BLaER1 (cell line): ENCODE results near the gene COL20A1.
A peak's percentile ranks its signal among the peaks of the same experiment; 100 is the strongest.

Experiments used
- H3K27ac ChIP-seq: shearing (Covaris generic); formaldehyde crosslinking; 2 replicates; pipeline ENCODE4 v1.8.1; 2022
- H3K27me3 ChIP-seq: shearing (Covaris generic); formaldehyde crosslinking; 2 replicates; pipeline ENCODE4 v1.8.1; 2022
- H3K36me3 ChIP-seq: shearing (Covaris generic); formaldehyde crosslinking; 2 replicates; pipeline ENCODE4 v1.8.1; 2022
- H3K4me1 ChIP-seq: shearing (Covaris generic); formaldehyde crosslinking; 2 replicates; pipeline ENCODE4 v1.8.1; 2022
- H3K4me2 ChIP-seq: shearing (Covaris generic); formaldehyde crosslinking; 2 replicates; pipeline ENCODE4 v1.8.1; 2022
- H3K4me3 ChIP-seq: shearing (Covaris generic); formaldehyde crosslinking; 2 replicates; pipeline ENCODE4 v1.8.1; 2022
- H3K9ac ChIP-seq: shearing (Covaris generic); formaldehyde crosslinking; 2 replicates; pipeline ENCODE4 v1.8.1; 2022
- H3K9me3 ChIP-seq: shearing (Covaris generic); formaldehyde crosslinking; 2 replicates; pipeline ENCODE4 v1.8.1; 2022
- H4K20me1 ChIP-seq: shearing (Covaris generic); formaldehyde crosslinking; 2 replicates; pipeline ENCODE4 v1.8.1; 2022
- Cebpa-rat ChIP-seq: shearing (Covaris generic); IDR thresholded peaks from 2 replicates; pipeline ENCODE4 v1.8.1; 2022

COL20A1 gene

DNA sequence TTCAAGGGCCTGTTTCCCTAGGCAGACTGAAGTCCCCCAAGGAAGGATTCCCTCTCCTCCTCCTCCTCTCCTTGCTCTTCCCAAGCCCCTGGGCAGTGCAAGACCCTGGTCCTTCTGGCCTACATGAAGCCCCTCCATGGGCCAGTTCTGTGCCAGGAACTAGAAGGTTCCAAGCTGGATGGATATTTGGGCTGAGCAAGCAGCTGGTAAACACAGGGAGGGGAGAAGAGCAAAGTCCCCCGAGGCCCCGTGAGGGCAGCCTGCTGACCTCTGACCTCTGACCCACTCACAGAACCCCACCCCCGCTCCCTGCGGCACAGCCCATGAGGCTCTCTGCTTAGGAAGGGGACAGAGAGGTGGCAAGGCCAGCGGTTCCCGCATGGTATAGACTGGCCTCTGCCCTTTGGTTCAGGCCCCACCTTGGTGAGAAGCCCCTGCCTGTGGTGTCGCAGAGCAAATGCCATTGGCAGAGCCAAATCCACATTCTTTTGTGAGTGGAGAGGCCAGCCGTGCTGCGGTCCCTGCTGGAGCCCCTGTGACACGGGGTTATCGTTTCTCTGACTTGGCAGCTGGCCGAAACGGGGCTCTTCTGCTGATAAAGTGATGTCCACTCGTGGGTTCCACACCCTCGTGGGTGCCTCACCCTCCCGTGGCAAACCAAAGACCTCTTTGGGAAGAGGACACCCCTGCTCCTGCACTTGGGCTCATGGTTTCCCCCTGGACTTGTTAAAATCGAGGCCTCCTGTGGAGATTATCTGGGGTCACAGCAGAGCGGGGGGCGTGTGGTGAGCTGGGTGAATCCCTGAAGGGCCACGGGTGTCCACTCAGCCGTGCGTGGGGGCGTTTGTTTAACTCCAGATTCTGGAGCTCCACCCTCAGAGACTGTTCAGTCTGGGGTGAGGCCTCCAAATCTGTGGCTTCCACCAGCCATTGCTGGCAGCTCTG lies 70.3 kb downstream of the COL20A1 start:
- no peaks in the 10 kb centered on the region for H3K9me3 ChIP-seq
- no peak for TF ChIP-seq Cebpa-rat
- no peak overlapping the region for H3K9ac ChIP-seq
- H3K36me3 ChIP-seq: no peaks in the 10 kb centered on the region
- H3K4me3 ChIP-seq: no peak overlapping the region
- H4K20me1 ChIP-seq: peaks cover 20% of the 10 kb centered on the region; the same call in 1 of the 2 replicates
- no peak overlapping the region for H3K27ac ChIP-seq
- no peak overlapping the region for H3K4me2 ChIP-seq
- H3K27me3 ChIP-seq: peaks cover 60% of the 10 kb centered on the region
- H3K4me1 ChIP-seq: peaks cover 31% of the 10 kb centered on the region

GRCh38 chr20:63363981-63364561 lies 71.1 kb downstream of the COL20A1 start:
- no peak overlapping the region for H3K27ac ChIP-seq
- no peaks in the 10 kb centered on the region for H3K36me3 ChIP-seq
- peaks cover 12% of the 10 kb centered on the region; the same call in 1 of the 2 replicates for H4K20me1 ChIP-seq
- H3K4me2 ChIP-seq: no peak overlapping the region
- H3K9ac ChIP-seq: no peak overlapping the region
- H3K27me3 ChIP-seq: peaks cover 52% of the 10 kb centered on the region
- peaks cover 31% of the 10 kb centered on the region for H3K4me1 ChIP-seq
- H3K9me3 ChIP-seq: no peaks in the 10 kb centered on the region
- TF ChIP-seq Cebpa-rat: no peak
- H3K4me3 ChIP-seq: no peak overlapping the region

GRCh38 chr20:63364801-63365585 lies 72.0 kb downstream of the COL20A1 start:
- no peak overlapping the region for H3K4me3 ChIP-seq
- TF ChIP-seq Cebpa-rat: no peak
- no peak overlapping the region for H3K9ac ChIP-seq
- peaks cover 43% of the 10 kb centered on the region for H3K27me3 ChIP-seq
- peak overlapping the region; percentile 29 for H3K4me2 ChIP-seq
- peaks cover 11% of the 10 kb centered on the region; the same call in 1 of the 2 replicates for H4K20me1 ChIP-seq
- no peaks in the 10 kb centered on the region for H3K9me3 ChIP-seq
- no peaks in the 10 kb centered on the region for H3K36me3 ChIP-seq
- H3K27ac ChIP-seq: no peak overlapping the region
- H3K4me1 ChIP-seq: peaks cover 31% of the 10 kb centered on the region

- H3K9ac ChIP-seq: no peak overlapping the region
- peaks cover 38% of the 10 kb centered on the region for H3K27me3 ChIP-seq
- H3K4me2 ChIP-seq: peak overlapping the region; percentile 29; the same call in 1 of the 2 replicates
- H3K9me3 ChIP-seq: no peaks in the 10 kb centered on the region
- no peak overlapping the region for H3K27ac ChIP-seq
- H3K4me3 ChIP-seq: no peak overlapping the region
- H3K4me1 ChIP-seq: peaks cover 36% of the 10 kb centered on the region
- TF ChIP-seq Cebpa-rat: no peak
- no peaks in the 10 kb centered on the region for H3K36me3 ChIP-seq
- peaks cover 6% of the 10 kb centered on the region; the same call in 1 of the 2 replicates for H4K20me1 ChIP-seq
Observed at GRCh38 chr20:63365601-63366389, 72.8 kb downstream of the COL20A1 start.

- H3K27ac ChIP-seq: no peak overlapping the region
- no peak for TF ChIP-seq Cebpa-rat
- H3K4me2 ChIP-seq: peak overlapping the region; percentile 65
- H3K9me3 ChIP-seq: no peaks in the 10 kb centered on the region
- no peak overlapping the region for H3K4me3 ChIP-seq
- peaks cover 4% of the 10 kb centered on the region; the same call in 1 of the 2 replicates for H4K20me1 ChIP-seq
- peak overlapping the region; percentile 35; the same call in 1 of the 2 replicates for H3K9ac ChIP-seq
- H3K27me3 ChIP-seq: peaks cover 39% of the 10 kb centered on the region
- no peaks in the 10 kb centered on the region for H3K36me3 ChIP-seq
- peaks cover 39% of the 10 kb centered on the region for H3K4me1 ChIP-seq
Observed at GRCh38 chr20:63366390-63367365, 73.7 kb downstream of the COL20A1 start.

DNA sequence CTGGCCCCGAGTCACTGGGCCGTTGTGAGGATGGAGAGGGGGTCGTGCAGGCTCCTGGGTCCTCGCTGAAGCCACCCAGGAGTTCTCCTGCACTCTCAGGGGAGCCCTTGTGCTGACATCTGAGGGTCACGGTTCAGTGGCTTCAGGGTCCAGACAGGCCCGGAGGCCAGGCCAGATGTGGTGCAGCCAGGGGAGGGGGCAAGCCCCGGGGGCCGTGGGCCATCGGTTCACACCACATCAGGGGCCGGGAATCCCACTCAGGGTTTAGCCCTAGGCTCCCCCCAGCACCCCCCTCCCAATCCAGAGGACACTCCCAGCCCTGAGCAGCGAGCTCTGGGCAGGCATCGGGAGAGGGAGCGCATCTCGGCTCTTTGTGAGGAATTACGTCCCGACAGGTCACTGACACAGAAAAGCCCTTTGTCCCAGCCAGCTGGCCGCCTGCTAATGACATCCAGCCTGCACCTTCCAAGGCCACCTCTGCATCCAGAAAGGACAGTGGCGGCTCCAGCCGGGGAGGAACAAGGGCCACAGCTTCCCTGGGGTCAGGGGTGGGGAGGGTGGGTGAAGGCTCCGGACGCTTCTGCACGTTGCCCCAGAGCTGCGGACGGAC lies 74.6 kb downstream of the COL20A1 start:
- H3K4me2 ChIP-seq: peak overlapping the region; percentile 65
- H3K9ac ChIP-seq: no peak overlapping the region; the same call in 1 of the 2 replicates
- peaks cover 34% of the 10 kb centered on the region for H3K4me1 ChIP-seq
- H3K4me3 ChIP-seq: no peak overlapping the region
- H3K36me3 ChIP-seq: no peaks in the 10 kb centered on the region
- TF ChIP-seq Cebpa-rat: no peak
- no peaks in the 10 kb centered on the region for H3K9me3 ChIP-seq
- H3K27ac ChIP-seq: no peak overlapping the region; the same call in 1 of the 2 replicates
- H4K20me1 ChIP-seq: no peaks in the 10 kb centered on the region; the same call in 1 of the 2 replicates
- peaks cover 37% of the 10 kb centered on the region for H3K27me3 ChIP-seq

GRCh38 chr20:63368151-63368550 lies 75.2 kb downstream of the COL20A1 start:
- TF ChIP-seq Cebpa-rat: no peak
- H3K27me3 ChIP-seq: peaks cover 37% of the 10 kb centered on the region
- peaks cover 34% of the 10 kb centered on the region for H3K4me1 ChIP-seq
- H3K9me3 ChIP-seq: no peaks in the 10 kb centered on the region
- no peaks in the 10 kb centered on the region for H3K36me3 ChIP-seq
- H3K4me2 ChIP-seq: no peak overlapping the region
- no peak overlapping the region for H3K9ac ChIP-seq
- no peak overlapping the region for H3K4me3 ChIP-seq
- H3K27ac ChIP-seq: no peak overlapping the region
- no peaks in the 10 kb centered on the region; the same call in 1 of the 2 replicates for H4K20me1 ChIP-seq
